Fibroblast of lung (primary cell): ENCODE data around the gene CHRNA3.

ENCODE experiments used
- CTCF ChIP-seq, 2 donors: IDR thresholded peaks in 1 of 2; conservative IDR thresholded peaks in 1 of 2; 1 replicate in 1 of 2; 2 replicates in 1 of 2; pipeline ENCODE4 v1.5.1; 2011 to 2012; ENCODE audit warnings: low read length in 2 of 2, control low read depth in 1 of 2, inconsistent platforms in 1 of 2, low read depth in 1 of 2, mild to moderate bottlenecking in 1 of 2
- EZH2 ChIP-seq: IDR thresholded peaks from 2 replicates; pipeline ENCODE4 v1.5.1; 2012; ENCODE audit warnings: low read length, control low read depth, mild to moderate bottlenecking; ENCODE audit errors: missing control alignments

DNA sequence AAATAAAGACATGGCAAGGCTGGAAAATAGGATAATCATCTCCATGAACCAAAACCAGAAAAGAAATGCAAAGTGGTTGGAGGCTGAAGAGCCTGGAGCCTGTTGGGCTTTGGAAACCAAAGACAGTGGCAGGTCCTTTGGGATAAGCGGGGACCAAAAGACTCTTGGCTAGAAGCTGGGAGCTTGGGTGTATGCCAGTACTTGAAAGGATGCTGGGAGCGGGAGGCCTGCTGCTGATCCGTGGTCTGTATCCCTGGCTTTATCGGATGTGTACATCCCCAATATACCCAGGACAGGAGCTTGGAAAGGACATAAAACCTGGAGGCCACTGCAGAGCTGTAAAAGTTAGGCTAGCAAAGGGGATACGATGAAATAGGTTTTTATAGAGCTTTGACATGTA is 21.5 kb upstream of the CHRNA3 start:
- no peak for TF ChIP-seq CTCF (conservative IDR thresholded peaks at IDR 0.05 in 1 of 2, IDR thresholded peaks at IDR 0.05 in 1 of 2; ENCODE audit: low read depth in 1 of 2, low read length in 2 of 2)
- TF ChIP-seq EZH2, result no peak
